MM.1S (cell line): Measurements from ENCODE around the gene CCDC85C.

ENCODE experiments used
- CTCF ChIP-seq: fragments of 300-600 bp; sonication (generic); IDR thresholded peaks from 2 replicates; pipeline ENCODE4 v1.5.1; 2016; ENCODE audit warnings: antibody characterized with exemption, low read length, mixed read lengths
- EZH2phosphoT487 ChIP-seq: fragments of 300-600 bp; sonication (generic); IDR thresholded peaks from 2 replicates; pipeline ENCODE4 v1.6.1; 2018; ENCODE audit warnings: antibody characterized with exemption, low read length

GRCh38 chr14:99543985-99544384, 60.0 kb downstream of the CCDC85C start:
- TF ChIP-seq CTCF (no peak), EZH2phosphoT487 (no peak)
